ENCODE data around the gene PSME1.

DNA sequence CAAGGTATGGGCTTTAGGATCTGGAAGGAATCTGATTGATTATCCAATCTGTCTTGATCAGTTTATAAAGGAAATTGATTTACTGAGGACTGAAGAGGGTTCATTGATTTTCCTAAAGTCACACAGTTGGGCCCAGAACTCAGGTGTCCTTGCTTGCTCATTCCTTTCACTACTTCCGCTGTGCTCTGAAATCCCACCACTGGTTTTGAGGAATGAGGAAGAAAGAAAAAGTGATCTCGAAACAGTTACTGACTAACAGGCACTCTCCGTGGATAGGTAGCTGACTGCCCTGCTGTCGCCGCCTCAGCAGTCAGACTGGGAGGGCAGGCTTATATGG lies 5.6 kb upstream of the PSME1 start, which contains the start of gene FITM1:
- no peak for TF ChIP-seq GABPA (IDR thresholded peaks at IDR 0.05; ENCODE audit: low read depth)
- no peak for TF ChIP-seq CTCF (IDR thresholded peaks at IDR 0.05; ENCODE audit: insufficient read depth, low read length)
- TF ChIP-seq, protein P1, sequence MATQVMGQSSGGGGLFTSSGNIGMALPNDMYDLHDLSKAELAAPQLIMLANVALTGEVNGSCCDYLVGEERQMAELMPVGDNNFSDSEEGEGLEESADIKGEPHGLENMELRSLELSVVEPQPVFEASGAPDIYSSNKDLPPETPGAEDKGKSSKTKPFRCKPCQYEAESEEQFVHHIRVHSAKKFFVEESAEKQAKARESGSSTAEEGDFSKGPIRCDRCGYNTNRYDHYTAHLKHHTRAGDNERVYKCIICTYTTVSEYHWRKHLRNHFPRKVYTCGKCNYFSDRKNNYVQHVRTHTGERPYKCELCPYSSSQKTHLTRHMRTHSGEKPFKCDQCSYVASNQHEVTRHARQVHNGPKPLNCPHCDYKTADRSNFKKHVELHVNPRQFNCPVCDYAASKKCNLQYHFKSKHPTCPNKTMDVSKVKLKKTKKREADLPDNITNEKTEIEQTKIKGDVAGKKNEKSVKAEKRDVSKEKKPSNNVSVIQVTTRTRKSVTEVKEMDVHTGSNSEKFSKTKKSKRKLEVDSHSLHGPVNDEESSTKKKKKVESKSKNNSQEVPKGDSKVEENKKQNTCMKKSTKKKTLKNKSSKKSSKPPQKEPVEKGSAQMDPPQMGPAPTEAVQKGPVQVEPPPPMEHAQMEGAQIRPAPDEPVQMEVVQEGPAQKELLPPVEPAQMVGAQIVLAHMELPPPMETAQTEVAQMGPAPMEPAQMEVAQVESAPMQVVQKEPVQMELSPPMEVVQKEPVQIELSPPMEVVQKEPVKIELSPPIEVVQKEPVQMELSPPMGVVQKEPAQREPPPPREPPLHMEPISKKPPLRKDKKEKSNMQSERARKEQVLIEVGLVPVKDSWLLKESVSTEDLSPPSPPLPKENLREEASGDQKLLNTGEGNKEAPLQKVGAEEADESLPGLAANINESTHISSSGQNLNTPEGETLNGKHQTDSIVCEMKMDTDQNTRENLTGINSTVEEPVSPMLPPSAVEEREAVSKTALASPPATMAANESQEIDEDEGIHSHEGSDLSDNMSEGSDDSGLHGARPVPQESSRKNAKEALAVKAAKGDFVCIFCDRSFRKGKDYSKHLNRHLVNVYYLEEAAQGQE (IDR thresholded peaks at IDR 0.05; ENCODE audit: insufficient replicate concordance, low read depth): no peak
- TF ChIP-seq POLR2AphosphoS5 (IDR thresholded peaks at IDR 0.05; ENCODE audit: low read depth): no peak
- no peak for TF ChIP-seq SPI1 (IDR thresholded peaks at IDR 0.05; ENCODE audit: borderline replicate concordance, low read depth)
